RPMI8226 (cell line): ENCODE results near the gene C15orf40.
A peak's percentile ranks its signal among the peaks of the same experiment; 100 is the strongest.

Source experiments
- DNase-seq: peaks from one replicate; pipeline ENCODE4 v3.0.0-alpha.2; 2015

C15orf40 gene

GRCh38 chr15:82992436-82992998, 18.9 kb downstream of the C15orf40 start:
- no peak for DNase-seq

- DNase-seq: peak; percentile 14
Measured at GRCh38 chr15:82986442-82986780, 25.0 kb downstream of the C15orf40 start.

- peak; percentile 97 for DNase-seq
Measured at GRCh38 chr15:82985688-82986441, 25.6 kb downstream of the C15orf40 start, which contains the start of gene RAMAC. Gene RAMAC (plus strand): TSS chr15:82986210. CDS start chr15:82989019, 2,809 bp downstream.

- DNase-seq: no peak
Measured at GRCh38 chr15:82980981-82981380, 30.5 kb downstream of the C15orf40 start.

- DNase-seq: no peak
Measured at GRCh38 chr15:82979726-82980125, 31.7 kb downstream of the C15orf40 start.

GRCh38 chr15:82978438-82978837, 33.0 kb downstream of the C15orf40 start:
- DNase-seq: no peak

- no peak for DNase-seq
Measured at GRCh38 chr15:82977076-82977475, 34.4 kb downstream of the C15orf40 start.

GRCh38 chr15:82972990-82973389, 38.4 kb downstream of the C15orf40 start:
- DNase-seq: peak; percentile 65

GRCh38 chr15:82971218-82971984, 40.0 kb downstream of the C15orf40 start:
- DNase-seq: no peak

- no peak for DNase-seq
Measured at GRCh38 chr15:82970696-82971095, 40.7 kb downstream of the C15orf40 start.

- no peak for DNase-seq
Measured at GRCh38 chr15:82970078-82970686, 41.3 kb downstream of the C15orf40 start.

- DNase-seq: no peak
Measured at GRCh38 chr15:82969353-82969752, 42.1 kb downstream of the C15orf40 start.

- DNase-seq: no peak
Measured at GRCh38 chr15:82968066-82968465, 43.4 kb downstream of the C15orf40 start.

- DNase-seq: no peak
Measured at GRCh38 chr15:82966671-82967071, 44.8 kb downstream of the C15orf40 start.

GRCh38 chr15:82964890-82965289, 46.5 kb downstream of the C15orf40 start:
- DNase-seq: no peak

GRCh38 chr15:82963471-82964341, 47.7 kb downstream of the C15orf40 start:
- DNase-seq: no peak

- no peak for DNase-seq
Measured at GRCh38 chr15:82960766-82961165, 50.7 kb downstream of the C15orf40 start.

- no peak for DNase-seq
Measured at GRCh38 chr15:82959423-82959822, 52.0 kb downstream of the C15orf40 start.

GRCh38 chr15:82958638-82959037, 52.8 kb downstream of the C15orf40 start:
- no peak for DNase-seq

GRCh38 chr15:82952158-82953081, 59.0 kb downstream of the C15orf40 start, which contains the start of gene HOMER2:
Gene HOMER2 (minus strand): TSS chr15:82952720. CDS start chr15:82952535, 185 bp downstream.
- DNase-seq: peak; percentile 76
